Thymus (tissue), 11 donors: ENCODE data around the gene APOA4. TPM values are rescaled to one million over a fixed set of nuclear protein-coding genes. Genes with fewer than 3 reads are reported as not detected.
"Not testable (repeated sequence)": the region's sequence is repeated elsewhere in the genome, so short reads cannot be mapped to it uniquely, and the experiment has no call there.

Experiments
- DNase-seq, 9 donors: peaks; one replicate each; pipeline ENCODE4 v3.0.0-alpha.2; 2013; ENCODE audit warnings: low spot score in 9 of 9, low read depth in 6 of 9, missing footprints in 1 of 9
- H3K27ac ChIP-seq, 2 donors: one replicate each; pipeline ENCODE4 v1.5.1; 2013; ENCODE audit warnings: control low read depth in 1 of 2, low read depth in 1 of 2, low read length in 1 of 2, mild to moderate bottlenecking in 1 of 2, moderate library complexity in 1 of 2
- H3K27me3 ChIP-seq, 2 donors: one replicate each; pipeline ENCODE4 v1.5.1; 2013; ENCODE audit warnings: low read length in 1 of 2; ENCODE audit not compliant: control insufficient read depth in 2 of 2, insufficient read depth in 1 of 2
- H3K36me3 ChIP-seq, 2 donors: one replicate each; pipeline ENCODE4 v1.5.1; 2013; ENCODE audit warnings: low read length in 1 of 2, mild to moderate bottlenecking in 1 of 2, moderate library complexity in 1 of 2; ENCODE audit not compliant: control insufficient read depth in 2 of 2, insufficient read depth in 2 of 2
- H3K4me1 ChIP-seq, 2 donors: one replicate each; pipeline ENCODE4 v1.5.1; 2013; ENCODE audit warnings: low read length in 2 of 2; ENCODE audit not compliant: control insufficient read depth in 2 of 2, insufficient read depth in 2 of 2
- H3K4me3 ChIP-seq, 2 donors: one replicate each; pipeline ENCODE4 v1.5.1; 2013; ENCODE audit warnings: low read length in 2 of 2, control low read depth in 1 of 2, mild to moderate bottlenecking in 1 of 2
- H3K9me3 ChIP-seq, 2 donors: one replicate each; pipeline ENCODE4 v1.5.1; 2013; ENCODE audit warnings: low read length in 1 of 2, mild to moderate bottlenecking in 1 of 2; ENCODE audit not compliant: control insufficient read depth in 2 of 2, insufficient read depth in 1 of 2
- WGBS: extraction: QIAGEN DNeasy Blood & Tissue Kit; methylation state at CpG from one replicate; pipeline ENCODE4 v1.1.7; 2013; 5-methylcytosine and 5-hydroxymethylcytosine counted together
- polyA plus RNA-seq: library from polyadenylated mRNA; stranded (reverse); fragments of 200-250 nt; gene quantifications from one replicate; pipeline ENCODE4 v1.2.3, GENCODE V29; 2013
- total RNA-seq: library from RNA; stranded (reverse); fragments of 120-200 nt; gene quantifications from one replicate; pipeline ENCODE4 v1.2.4, GENCODE V29; 2013
- donor health status: healthy.

The APOA4 gene
- total and polyA plus RNA-seq, 2 donors: 1.7 to 3.2 TPM

DNA sequence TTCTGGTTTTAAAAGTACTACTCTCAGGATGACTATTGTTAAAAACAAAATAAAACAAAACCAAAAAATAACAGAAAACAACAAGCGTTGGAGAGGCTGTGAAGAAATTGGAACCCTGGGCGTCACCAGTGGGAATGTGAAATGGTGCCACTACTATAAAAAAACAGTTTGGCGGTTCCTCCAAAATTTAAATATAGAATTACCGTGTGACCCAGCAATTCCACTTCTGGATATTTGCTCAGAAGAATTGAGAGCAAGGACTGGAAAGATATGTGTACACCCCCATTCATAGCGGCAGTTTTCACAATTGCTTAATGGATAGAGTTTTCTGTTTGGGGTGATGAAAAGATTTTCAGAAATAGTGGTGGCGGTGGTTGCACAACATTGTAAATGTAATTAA lies 8.6 kb downstream of the APOA4 start:
- DNase-seq: no peak
- Histone ChIP-seq H3K4me1 (no peaks in the 10 kb centered on the region), H3K4me3 (no peak overlapping the region), H3K27me3 (no peaks in the 10 kb centered on the region), H3K9me3 (no peaks in the 10 kb centered on the region), H3K27ac (no peak overlapping the region), H3K36me3 (no peaks in the 10 kb centered on the region)
- WGBS: 85% methylated on average over 6 of the region's 6 CpGs

GRCh38 chr11:116813781-116814471 lies 9.2 kb downstream of the APOA4 start:
- Histone ChIP-seq H3K4me3 (no peak overlapping the region), H3K27me3 (no peaks in the 10 kb centered on the region), H3K36me3 (no peaks in the 10 kb centered on the region), H3K4me1 (no peaks in the 10 kb centered on the region), H3K27ac (no peak overlapping the region), H3K9me3 (no peaks in the 10 kb centered on the region)
- 86% methylated on average over 5 of the region's 5 CpGs for WGBS
- no peak for DNase-seq

- H3K4me1 ChIP-seq: no peaks in the 10 kb centered on the region
- WGBS: 96% methylated on average over 1 of the region's 1 CpG
- no peaks in the 10 kb centered on the region for H3K27me3 ChIP-seq
- H3K27ac ChIP-seq: no peak overlapping the region
- no peak overlapping the region for H3K4me3 ChIP-seq
- no peak for DNase-seq
- H3K9me3 ChIP-seq: no peaks in the 10 kb centered on the region
- H3K36me3 ChIP-seq: no peaks in the 10 kb centered on the region
These were observed 9.9 kb downstream of the APOA4 start for GRCh38 chr11:116813170-116813569.

- Histone ChIP-seq H3K4me1 (no peaks in the 10 kb centered on the region), H3K4me3 (no peak overlapping the region), H3K36me3 (no peaks in the 10 kb centered on the region), H3K27me3 (no peaks in the 10 kb centered on the region), H3K27ac (no peak overlapping the region), H3K9me3 (no peaks in the 10 kb centered on the region)
- no peak for DNase-seq
- 85% methylated on average over 4 of the region's 4 CpGs for WGBS
These were observed 11.0 kb downstream of the APOA4 start for GRCh38 chr11:116812109-116812508.

GRCh38 chr11:116811194-116811593 lies 11.9 kb downstream of the APOA4 start:
- 90% methylated on average over 3 of the region's 3 CpGs for WGBS
- Histone ChIP-seq H3K4me3 (no peak overlapping the region), H3K4me1 (no peaks in the 10 kb centered on the region), H3K27me3 (no peaks in the 10 kb centered on the region), H3K27ac (no peak overlapping the region), H3K9me3 (no peaks in the 10 kb centered on the region), H3K36me3 (no peaks in the 10 kb centered on the region)
- no peak for DNase-seq

- Histone ChIP-seq H3K27ac (no peak overlapping the region), H3K4me3 (no peak overlapping the region), H3K36me3 (no peaks in the 10 kb centered on the region), H3K4me1 (no peaks in the 10 kb centered on the region), H3K27me3 (no peaks in the 10 kb centered on the region), H3K9me3 (no peaks in the 10 kb centered on the region)
- DNase-seq: no peak
- WGBS: 92% methylated on average over 14 of the region's 14 CpGs
These were observed 14.6 kb downstream of the APOA4 start for GRCh38 chr11:116808262-116809175.

GRCh38 chr11:116807601-116808261 lies 15.4 kb downstream of the APOA4 start:
- Histone ChIP-seq H3K27me3 (no peaks in the 10 kb centered on the region), H3K4me1 (no peaks in the 10 kb centered on the region), H3K9me3 (no peaks in the 10 kb centered on the region), H3K4me3 (no peak overlapping the region), H3K36me3 (no peaks in the 10 kb centered on the region), H3K27ac (no peak overlapping the region)
- DNase-seq: no peak
- 98% methylated on average over 6 of the region's 6 CpGs for WGBS

GRCh38 chr11:116804001-116804400 lies 19.1 kb downstream of the APOA4 start:
- WGBS: 80% methylated on average over 3 of the region's 3 CpGs
- Histone ChIP-seq H3K27me3 (no peaks in the 10 kb centered on the region), H3K9me3 (no peaks in the 10 kb centered on the region), H3K36me3 (no peaks in the 10 kb centered on the region), H3K4me3 (no peak overlapping the region), H3K4me1 (no peaks in the 10 kb centered on the region), H3K27ac (no peak overlapping the region)
- no peak for DNase-seq

DNA sequence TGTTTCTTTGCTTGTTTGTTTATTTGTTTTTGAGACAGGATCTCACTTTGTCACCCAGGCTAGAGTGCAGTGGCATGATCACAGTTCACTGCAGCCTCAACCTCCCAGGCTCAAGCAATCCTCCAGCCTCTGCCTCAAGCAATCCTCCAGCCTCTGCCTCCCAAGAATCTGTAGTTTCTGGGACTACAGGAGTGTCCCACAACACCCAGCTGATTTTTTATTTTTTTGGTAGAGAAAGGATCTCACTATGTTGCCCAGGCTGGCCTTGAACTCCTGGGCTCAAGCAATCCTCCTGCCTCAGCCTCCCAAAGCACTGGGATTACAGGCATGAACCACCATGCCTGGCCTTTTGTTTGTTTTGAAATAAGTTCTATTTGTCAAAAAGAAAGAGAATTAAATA lies 21.4 kb downstream of the APOA4 start:
- H3K9me3 ChIP-seq, H3K4me1 ChIP-seq, H3K36me3 ChIP-seq, H3K27ac ChIP-seq, DNase-seq, H3K4me3 ChIP-seq, H3K27me3 ChIP-seq: not testable (repeated sequence)
